ENCODE data around the gene PIP5K1C. TPM values are rescaled to one million over a fixed set of nuclear protein-coding genes. Genes with fewer than 3 reads are reported as not detected.

The PIP5K1C gene
- polyA plus RNA-seq, 2 of the 4 experiments (the other 2 are of a cell fraction): 2.6 to 9.3 TPM

- Histone ChIP-seq H3K4me3 (peak within 1 kb of the TSS; percentile 97), H3K9me3 (no peaks in the 10 kb centered on the region), H3K27ac (peak within 1 kb of the TSS; percentile 88 to 96), H3K4me2 (peak within 1 kb of the TSS; percentile 97), H3K4me1 (peaks cover 10% of the 10 kb centered on the region; the same call in 2 of the 3 replicates)
- DNase-seq (ENCODE audit: low read depth in 1 of 2, low spot score in 1 of 2): peak; percentile 97 to 98
- ChIA-PET CTCF (interaction anchor here (1.2 to 3.4 kb wide), 2 partner anchors 30 to 82 kb away, joined by 3 to 8 read pairs; no protein-coding TSS in a partner anchor), POLR2A (no interaction called here)
- peak; percentile 92 to 96 for ATAC-seq
- TF ChIP-seq, protein P1, sequence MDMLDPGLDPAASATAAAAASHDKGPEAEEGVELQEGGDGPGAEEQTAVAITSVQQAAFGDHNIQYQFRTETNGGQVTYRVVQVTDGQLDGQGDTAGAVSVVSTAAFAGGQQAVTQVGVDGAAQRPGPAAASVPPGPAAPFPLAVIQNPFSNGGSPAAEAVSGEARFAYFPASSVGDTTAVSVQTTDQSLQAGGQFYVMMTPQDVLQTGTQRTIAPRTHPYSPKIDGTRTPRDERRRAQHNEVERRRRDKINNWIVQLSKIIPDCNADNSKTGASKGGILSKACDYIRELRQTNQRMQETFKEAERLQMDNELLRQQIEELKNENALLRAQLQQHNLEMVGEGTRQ (IDR thresholded peaks at IDR 0.05): 0 out of 2 replicates have a peak, but pooled peaks have one; percentile 3
- TF ChIP-seq KDM5A (IDR thresholded peaks at IDR 0.05) (peak; percentile 84), HOXB13 (CRISPR knock-in tag; IDR thresholded peaks at IDR 0.05; ENCODE audit: low read depth) (no peak), TP53 (CRISPR knock-in tag; IDR thresholded peaks at IDR 0.05) (no peak), MYC (IDR thresholded peaks at IDR 0.05; ENCODE audit: borderline replicate concordance, low read length) (peak; percentile 63; the same call in 1 of the 2 replicates), MAZ (IDR thresholded peaks at IDR 0.05; ENCODE audit: borderline replicate concordance, low read depth, low read length) (0 out of 2 replicates have a peak, but pooled peaks have one; percentile 40), RCOR1 (IDR thresholded peaks at IDR 0.05; ENCODE audit: low read depth, low read length) (no peak), PHF8 (IDR thresholded peaks at IDR 0.05; ENCODE audit: borderline replicate concordance, low read depth) (peak; percentile 91; the same call in 1 of the 2 replicates), GATA3 (IDR thresholded peaks at IDR 0.05; ENCODE audit: borderline replicate concordance) (no peak; the same call in 1 of the 2 replicates), CHD4 (IDR thresholded peaks at IDR 0.05; ENCODE audit: borderline replicate concordance) (no peak), MAX (IDR thresholded peaks at IDR 0.05) (peak; percentile 68), POLR2AphosphoS2 (conservative IDR thresholded peaks at IDR 0.05; ENCODE audit: low read length) (no peak), RFX5 (IDR thresholded peaks at IDR 0.05) (peak; percentile 50; the same call in 1 of the 2 replicates), RNF2 (IDR thresholded peaks at IDR 0.05; ENCODE audit: borderline replicate concordance, low read depth) (no peak), JUN (IDR thresholded peaks at IDR 0.05) (peak; percentile 85 to 98), CEBPB (IDR thresholded peaks at IDR 0.05) (no peak), EHF (CRISPR knock-in tag; IDR thresholded peaks at IDR 0.05) (no peak), POLR2A (IDR thresholded peaks at IDR 0.05; ENCODE audit: low read length) (peak; percentile 80)
- TF ChIP-seq, protein P2, sequence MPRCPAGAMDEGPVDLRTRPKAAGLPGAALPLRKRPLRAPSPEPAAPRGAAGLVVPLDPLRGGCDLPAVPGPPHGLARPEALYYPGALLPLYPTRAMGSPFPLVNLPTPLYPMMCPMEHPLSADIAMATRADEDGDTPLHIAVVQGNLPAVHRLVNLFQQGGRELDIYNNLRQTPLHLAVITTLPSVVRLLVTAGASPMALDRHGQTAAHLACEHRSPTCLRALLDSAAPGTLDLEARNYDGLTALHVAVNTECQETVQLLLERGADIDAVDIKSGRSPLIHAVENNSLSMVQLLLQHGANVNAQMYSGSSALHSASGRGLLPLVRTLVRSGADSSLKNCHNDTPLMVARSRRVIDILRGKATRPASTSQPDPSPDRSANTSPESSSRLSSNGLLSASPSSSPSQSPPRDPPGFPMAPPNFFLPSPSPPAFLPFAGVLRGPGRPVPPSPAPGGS (IDR thresholded peaks at IDR 0.05): 0 out of 3 replicates have a peak, but pooled peaks have one; percentile 43
- 2% methylated on average over 15 of the region's 80 CpGs for WGBS (ENCODE audit: missing lambda C conversion rate)
- peak; percentile 78 for FAIRE-seq
Observed at GRCh38 chr19:3626473-3627350, 73.6 kb downstream of the PIP5K1C start, which contains the start of gene CACTIN. Gene CACTIN (minus strand): TSS chr19:3626790. CDS start chr19:3626762, 28 bp downstream.

- POLR2A ChIA-PET: no interaction called here
- 4% methylated on average over 21 of the region's 21 CpGs for WGBS (ENCODE audit: missing lambda C conversion rate)
- FAIRE-seq: no peak
- Histone ChIP-seq H3K4me1 (peaks cover 10% of the 10 kb centered on the region; the same call in 2 of the 3 replicates), H3K4me3 (peak overlapping the region; percentile 97), H3K27ac (peak overlapping the region; percentile 88 to 96), H3K9me3 (no peaks in the 10 kb centered on the region), H3K4me2 (peak overlapping the region; percentile 97)
- peak; percentile 11 to 39; a peak in 4 of 6 replicates for ATAC-seq
- CTCF ChIA-PET: interaction anchor here (1.2 to 1.3 kb wide), 2 partner anchors 39 to 81 kb away, joined by 3 to 4 read pairs; no protein-coding TSS in a partner anchor
- TF ChIP-seq RARB (CRISPR knock-in tag; IDR thresholded peaks at IDR 0.05): no peak
- TF ChIP-seq BHLHE40 (IDR thresholded peaks at IDR 0.05; ENCODE audit: low read depth, low read length): no peak
- no peak for TF ChIP-seq ZNF302 (CRISPR knock-in tag; IDR thresholded peaks at IDR 0.05)
- TF ChIP-seq, protein P1 (IDR thresholded peaks at IDR 0.05): no peak
- no peak for TF ChIP-seq CBX8 (IDR thresholded peaks at IDR 0.05)
- no peak for TF ChIP-seq TFCP2L1 (CRISPR knock-in tag; IDR thresholded peaks at IDR 0.05)
- no peak for TF ChIP-seq CBX2 (IDR thresholded peaks at IDR 0.05; ENCODE audit: borderline replicate concordance, low read depth)
- TF ChIP-seq ZFP36 (IDR thresholded peaks at IDR 0.05; ENCODE audit: borderline replicate concordance, partially characterized antibody): no peak
- no peak for TF ChIP-seq FOXS1 (CRISPR knock-in tag; IDR thresholded peaks at IDR 0.05)
- no peak for TF ChIP-seq CHD4 (IDR thresholded peaks at IDR 0.05; ENCODE audit: borderline replicate concordance)
- DNase-seq (ENCODE audit: low read depth in 1 of 2, low spot score in 1 of 2): no peak
Observed at GRCh38 chr19:3625996-3626472, 74.2 kb downstream of the PIP5K1C start.

Measured in A549 (cell line).